Activated naive CD8-positive, alpha-beta T cell treated with anti-CD3 and anti-CD28 coated beads, Interleukin-2, amount 50 U/mL, for 16 hours (primary cell): ENCODE measurements around the gene WNK2.

ENCODE experiments used
- DNase-seq: peaks from one replicate; pipeline ENCODE4 v3.0.0-alpha.2; 2020; ENCODE audit warnings: low read depth, low spot score

The WNK2 gene

GRCh38 chr9:93161786-93162562 is 22.0 kb upstream of the WNK2 start:
- DNase-seq = no peak

GRCh38 chr9:93164085-93164484 is 19.9 kb upstream of the WNK2 start:
- DNase-seq = no peak

GRCh38 chr9:93166699-93167098 is 17.2 kb upstream of the WNK2 start:
- DNase-seq = no peak

DNA sequence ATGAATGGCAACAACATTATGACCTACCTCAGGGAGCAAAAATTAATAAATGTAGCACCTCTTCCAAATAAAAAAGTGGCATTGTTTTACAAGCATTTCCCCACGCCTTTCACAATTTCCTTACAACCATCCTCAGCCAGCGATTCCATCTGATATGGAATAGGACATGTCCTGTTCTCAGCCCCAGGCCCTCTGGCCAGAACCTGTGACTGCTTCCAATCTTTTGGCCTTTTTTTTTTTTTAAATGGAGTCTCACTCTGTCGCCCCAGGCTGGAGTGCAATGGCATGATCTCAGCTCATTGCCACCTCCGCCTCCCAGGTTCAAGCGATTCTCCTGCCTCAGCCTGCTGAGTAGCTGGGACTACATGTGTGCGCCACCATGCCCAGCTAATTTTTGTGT is 16.8 kb upstream of the WNK2 start:
- DNase-seq = no peak

DNA sequence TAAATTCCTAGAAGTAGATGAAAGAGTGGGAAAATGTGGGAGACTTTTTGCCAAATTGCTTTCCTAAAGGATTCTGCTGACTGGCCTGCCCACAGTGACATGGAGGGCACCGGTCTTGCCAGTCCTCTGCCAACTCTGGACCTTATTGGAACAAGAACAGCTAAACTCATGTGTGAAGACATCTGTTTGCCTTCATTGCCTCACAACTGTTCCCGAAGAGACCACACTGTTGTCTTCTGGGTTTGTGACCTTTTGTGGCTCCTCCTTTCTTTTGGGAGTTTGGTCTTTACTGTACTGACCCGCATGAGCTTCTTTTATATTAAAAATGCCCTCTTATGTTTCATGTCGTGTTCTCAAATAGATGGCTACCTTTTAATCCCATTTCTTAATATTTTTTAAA is 16.1 kb upstream of the WNK2 start:
- DNase-seq = no peak

- no peak for DNase-seq
Observed at GRCh38 chr9:93168581-93168980, 15.4 kb upstream of the WNK2 start.

DNA sequence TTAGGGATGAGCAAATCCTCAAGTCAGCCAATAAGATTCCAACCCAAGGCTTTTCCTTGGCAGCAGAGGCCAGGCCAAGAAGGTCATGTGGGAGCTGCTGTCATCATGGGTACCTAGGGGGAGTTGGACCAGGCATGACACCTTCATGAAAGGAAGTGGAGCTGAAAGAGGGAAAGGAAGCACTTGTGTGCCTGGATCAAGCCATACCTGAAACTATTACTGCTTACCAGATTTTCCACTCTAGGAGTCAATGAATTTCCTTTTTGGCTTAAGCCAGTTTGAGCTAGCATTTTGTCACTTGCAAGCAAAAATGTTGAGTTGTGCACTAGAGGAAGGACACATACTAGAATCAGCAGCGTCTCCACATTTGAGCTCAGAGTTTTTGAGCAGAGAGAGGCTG is 14.5 kb upstream of the WNK2 start:
- no peak for DNase-seq

- no peak for DNase-seq
Observed at GRCh38 chr9:93170571-93170970, 13.4 kb upstream of the WNK2 start.

DNA sequence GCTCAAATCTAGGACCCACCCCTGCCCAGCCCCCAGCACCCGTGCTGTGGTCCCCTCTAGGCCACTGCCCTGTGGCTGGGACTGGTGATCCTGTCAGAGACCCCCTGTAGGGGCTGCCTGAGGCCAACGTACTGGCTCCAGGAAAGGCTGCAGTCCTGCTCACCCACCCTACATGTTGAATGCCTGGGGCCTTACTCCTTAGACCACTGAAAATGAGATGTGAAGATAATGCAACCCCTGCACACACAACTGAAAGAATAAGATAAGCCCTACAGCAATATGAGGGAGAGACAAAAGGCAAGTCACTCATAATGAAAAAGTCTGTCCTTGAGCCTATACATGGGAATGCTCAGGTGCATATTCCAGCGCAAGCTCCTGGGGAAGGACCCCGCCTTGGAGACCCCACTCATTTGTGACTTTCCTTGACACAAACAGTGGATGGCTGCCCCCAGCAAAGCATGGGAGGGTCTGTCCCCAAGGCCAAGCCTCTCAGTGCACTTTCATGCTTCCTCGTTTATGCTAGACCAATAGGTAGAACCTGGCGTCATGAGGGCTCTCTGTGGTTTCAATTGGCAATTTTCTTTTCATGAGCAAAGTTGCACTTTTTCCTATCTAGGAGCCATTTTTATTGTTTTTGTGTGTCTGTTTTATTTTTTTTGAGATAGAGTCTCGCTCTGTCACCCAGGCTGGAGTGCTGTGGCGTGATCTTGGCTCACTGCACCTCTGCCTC is 12.5 kb upstream of the WNK2 start:
- DNase-seq = no peak

DNA sequence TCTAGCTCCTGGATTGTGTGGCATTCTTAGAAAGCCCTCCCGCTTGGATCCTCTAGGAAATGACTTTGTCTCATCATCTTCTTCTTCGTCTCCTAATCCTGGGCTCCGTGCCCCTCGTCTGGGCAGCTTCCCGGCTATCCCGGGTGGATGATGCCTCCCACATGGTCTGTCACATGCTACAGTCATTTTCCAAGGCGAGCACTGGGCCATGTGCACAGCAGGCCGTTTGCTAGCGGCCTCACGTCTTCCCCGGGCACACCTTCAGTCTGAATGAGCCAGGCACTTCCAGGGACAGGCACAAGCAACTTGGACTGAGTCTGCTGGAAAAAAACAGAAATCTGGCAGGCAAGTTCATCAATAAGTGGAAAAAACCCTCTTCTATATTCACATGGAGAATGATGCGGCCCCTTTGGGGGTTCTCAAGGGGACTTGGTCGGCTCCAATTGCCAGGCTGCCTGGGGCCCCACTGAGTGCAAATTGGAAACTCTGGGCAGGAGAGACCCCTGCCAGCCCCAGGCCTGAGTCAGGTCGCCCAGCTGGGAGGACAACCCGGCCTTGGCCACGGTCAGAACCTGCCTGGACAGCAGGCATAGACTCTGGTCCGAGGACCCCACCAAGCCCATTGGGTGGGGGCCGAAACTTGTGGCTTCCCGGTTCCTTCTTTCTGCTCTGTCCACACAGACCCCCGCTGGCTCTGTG is 11.1 kb upstream of the WNK2 start:
- no peak for DNase-seq

DNA sequence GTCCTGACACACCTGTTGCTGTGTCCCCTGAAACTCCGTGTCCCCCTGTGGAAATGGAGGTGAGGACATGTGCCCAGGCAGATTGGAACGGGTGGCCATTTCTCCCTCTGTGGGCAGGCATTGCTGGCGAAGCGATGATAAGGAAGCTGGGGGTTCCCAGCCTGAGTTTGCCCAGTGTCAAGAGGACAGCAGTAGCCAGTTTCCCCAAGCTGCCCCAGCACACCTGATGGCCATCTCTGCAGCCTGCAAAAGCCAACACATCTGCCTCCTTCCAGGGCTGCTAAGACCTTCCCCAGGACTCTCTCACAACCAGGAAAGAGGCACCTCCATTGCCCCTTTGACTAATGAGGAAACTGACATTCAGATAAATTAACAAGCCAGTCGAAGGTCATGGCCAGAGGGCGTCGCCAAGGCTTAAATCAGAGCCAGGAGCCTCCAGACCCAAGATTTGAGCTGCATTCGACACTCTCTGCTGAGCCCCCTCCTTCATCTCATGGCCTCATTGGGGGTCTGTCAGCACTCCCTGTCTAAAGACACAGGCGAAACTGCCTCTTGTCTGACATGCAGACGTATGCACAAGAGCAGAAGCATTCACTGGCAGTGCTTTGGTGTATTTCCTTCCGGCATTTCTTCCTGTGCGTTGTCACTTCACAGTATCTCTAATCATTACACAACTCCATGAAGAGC is 10.4 kb upstream of the WNK2 start:
- no peak for DNase-seq

- no peak for DNase-seq
Observed at GRCh38 chr9:93174976-93175375, 9.0 kb upstream of the WNK2 start.

DNA sequence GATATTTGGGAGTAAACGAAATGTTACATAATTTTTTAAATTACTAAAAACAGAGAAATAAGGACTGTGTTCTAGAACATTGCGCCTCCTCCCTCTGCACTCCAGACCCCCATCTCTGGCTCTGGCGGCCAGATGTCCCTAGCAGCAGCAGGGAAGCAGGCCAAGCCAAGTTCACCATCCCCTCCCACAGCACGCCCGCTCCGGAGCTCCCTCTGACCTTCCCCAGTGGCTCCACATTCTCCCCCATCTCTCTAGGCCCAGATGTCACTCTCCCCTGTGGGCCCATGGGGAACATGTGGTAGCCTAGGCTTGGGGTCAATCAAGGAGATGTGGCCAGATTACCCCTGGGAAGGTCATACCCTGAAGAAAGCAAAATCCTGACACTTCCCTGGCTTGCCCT is 6.3 kb upstream of the WNK2 start:
- DNase-seq = no peak

GRCh38 chr9:93178851-93179786 is 4.8 kb upstream of the WNK2 start:
- DNase-seq = no peak

GRCh38 chr9:93180938-93181337 is 3.0 kb upstream of the WNK2 start:
- no peak for DNase-seq

DNA sequence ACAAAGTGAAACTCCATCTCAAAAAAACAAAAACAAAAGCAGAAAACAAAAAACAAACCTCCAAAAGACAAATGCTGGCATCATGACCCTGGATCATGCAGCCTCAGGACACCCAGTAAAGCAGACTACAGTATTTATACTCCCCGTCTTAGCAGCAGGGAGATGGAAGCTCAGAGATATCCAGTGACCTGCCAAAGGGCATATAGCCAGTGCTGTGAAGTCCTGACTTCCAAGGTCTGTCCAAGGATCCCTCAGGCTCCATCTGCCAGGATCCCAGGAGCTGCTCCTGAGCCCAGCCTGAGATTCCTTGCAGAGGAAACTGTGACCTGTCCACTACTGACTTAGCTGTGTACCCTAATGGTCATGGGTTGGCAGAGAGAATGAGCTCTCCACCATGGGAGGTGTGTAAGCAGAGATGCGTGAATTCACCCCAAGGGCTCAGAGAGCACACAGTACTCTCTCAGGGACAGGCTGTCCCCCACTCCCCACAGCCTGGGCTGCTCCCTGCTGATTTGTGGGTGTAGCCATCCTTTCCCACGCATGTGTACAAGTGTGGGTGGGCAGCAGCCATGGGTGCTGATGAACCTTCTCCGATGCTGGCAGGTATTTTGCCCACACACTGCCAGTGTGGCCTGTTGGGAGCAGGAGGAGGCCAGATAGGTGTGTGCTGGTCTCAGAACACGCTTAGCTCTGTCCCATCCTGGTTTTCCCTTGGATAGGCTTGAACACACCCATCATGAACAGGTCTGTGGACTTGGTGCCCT is 2.1 kb upstream of the WNK2 start:
- no peak for DNase-seq

DNA sequence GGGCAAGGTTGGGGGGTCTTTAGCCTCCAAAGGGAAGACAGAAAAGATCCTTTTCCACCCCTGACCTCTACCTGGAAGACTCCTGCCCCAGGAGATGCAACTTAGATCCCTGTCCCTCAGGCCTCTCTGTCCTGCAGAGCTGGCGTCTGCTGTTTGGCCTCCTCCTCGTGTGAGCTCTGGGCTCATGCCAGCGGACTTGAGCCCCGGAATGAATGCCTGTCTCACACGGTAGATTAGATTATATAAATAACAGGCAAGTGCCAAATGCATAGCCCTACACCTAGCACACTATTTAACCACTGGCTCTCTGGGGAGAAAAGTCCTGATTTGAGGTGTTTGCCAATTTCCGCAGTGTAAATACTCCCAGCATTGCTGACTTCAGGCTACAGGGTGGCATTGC is 1.4 kb upstream of the WNK2 start:
- no peak for DNase-seq

GRCh38 chr9:93183131-93183662 is 742 bp upstream of the WNK2 start:
- no peak for DNase-seq

DNA sequence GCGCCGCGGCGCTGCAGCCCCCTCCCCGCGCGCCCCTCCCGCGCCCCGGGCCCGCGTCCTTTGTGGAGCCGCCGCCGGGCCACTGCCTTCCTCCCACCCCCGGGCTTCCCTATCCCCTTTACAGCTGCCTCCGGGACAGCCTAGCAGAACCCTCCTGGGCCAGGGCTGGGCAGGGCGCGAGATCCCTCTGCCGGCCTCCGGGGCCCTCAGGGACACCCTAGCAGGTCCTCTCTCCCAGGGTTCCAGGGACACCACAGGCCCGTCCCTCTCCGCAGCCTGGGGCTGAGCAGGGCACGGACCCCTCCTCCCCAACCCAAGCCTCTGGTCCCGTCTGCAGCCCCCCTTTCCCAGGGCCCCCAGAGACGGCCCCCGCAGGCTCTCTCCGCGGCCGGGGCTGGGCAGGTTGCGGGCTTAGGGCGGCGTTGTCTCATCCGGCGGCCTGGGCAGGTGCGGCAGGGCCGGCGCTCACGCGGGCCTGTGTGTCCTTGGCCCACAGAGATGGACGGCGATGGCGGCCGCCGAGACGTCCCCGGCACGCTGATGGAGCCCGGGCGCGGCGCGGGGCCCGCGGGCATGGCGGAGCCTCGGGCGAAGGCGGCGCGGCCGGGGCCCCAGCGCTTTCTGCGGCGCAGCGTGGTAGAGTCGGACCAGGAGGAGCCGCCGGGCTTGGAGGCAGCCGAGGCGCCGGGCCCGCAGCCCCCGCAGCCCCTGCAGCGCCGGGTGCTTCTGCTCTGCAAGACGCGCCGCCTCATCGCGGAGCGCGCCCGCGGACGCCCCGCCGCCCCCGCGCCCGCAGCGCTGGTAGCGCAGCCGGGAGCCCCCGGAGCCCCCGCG is 710 bp downstream of the WNK2 start:
- DNase-seq = no peak
